ENCODE data around the gene CCDC63.

CCDC63 gene

GRCh38 chr12:110849221-110849620 lies 2.4 kb downstream of the CCDC63 start:
- Histone ChIP-seq H3K4me1 (ENCODE audit: control insufficient read depth in 1 of 2, insufficient read depth in 1 of 2, low read depth in 1 of 2, low read length in 1 of 2) (peaks cover 5 to 7% of the 10 kb centered on the region in 2 experiments), H3K27ac (no peak overlapping the region), H3K36me3 (no peaks in the 10 kb centered on the region), H3K4me3 (ENCODE audit: low read depth in 1 of 2, low read length in 1 of 2) (no peak overlapping the region), H3K9me3 (no peaks in the 10 kb centered on the region), H3K27me3 (peaks cover 73% of the 10 kb centered on the region)
- TF ChIP-seq CTCF (IDR thresholded peaks at IDR 0.05) = no peak

GRCh38 chr12:110849748-110850403 lies 3.1 kb downstream of the CCDC63 start:
- no peaks in the 10 kb centered on the region for H3K36me3 ChIP-seq
- no peak overlapping the region for H3K27ac ChIP-seq
- H3K4me3 ChIP-seq (ENCODE audit: low read depth in 1 of 2, low read length in 1 of 2) = no peak overlapping the region
- no peak for TF ChIP-seq CTCF (IDR thresholded peaks at IDR 0.05)
- no peaks in the 10 kb centered on the region for H3K9me3 ChIP-seq
- peaks cover 5 to 7% of the 10 kb centered on the region in 2 experiments for H3K4me1 ChIP-seq (ENCODE audit: control insufficient read depth in 1 of 2, insufficient read depth in 1 of 2, low read depth in 1 of 2, low read length in 1 of 2)
- H3K27me3 ChIP-seq = peaks cover 66% of the 10 kb centered on the region

- Histone ChIP-seq H3K27me3 (peaks cover 57% of the 10 kb centered on the region), H3K36me3 (no peaks in the 10 kb centered on the region), H3K9me3 (no peaks in the 10 kb centered on the region), H3K4me3 (ENCODE audit: low read depth in 1 of 2, low read length in 1 of 2) (no peak overlapping the region), H3K27ac (no peak overlapping the region), H3K4me1 (ENCODE audit: control insufficient read depth in 1 of 2, insufficient read depth in 1 of 2, low read depth in 1 of 2, low read length in 1 of 2) (peaks cover 5 to 7% of the 10 kb centered on the region in 2 experiments)
- no peak for TF ChIP-seq CTCF (IDR thresholded peaks at IDR 0.05)
Measured at GRCh38 chr12:110850762-110851161, 4.0 kb downstream of the CCDC63 start.

GRCh38 chr12:110853836-110854235 lies 7.0 kb downstream of the CCDC63 start:
- Histone ChIP-seq H3K27me3 (peaks cover 26% of the 10 kb centered on the region), H3K9me3 (no peaks in the 10 kb centered on the region), H3K4me3 (ENCODE audit: low read depth in 1 of 2, low read length in 1 of 2) (no peak overlapping the region), H3K4me1 (ENCODE audit: control insufficient read depth in 1 of 2, insufficient read depth in 1 of 2, low read depth in 1 of 2, low read length in 1 of 2) (no peaks in the 10 kb centered on the region), H3K36me3 (no peaks in the 10 kb centered on the region), H3K27ac (no peak overlapping the region)
- TF ChIP-seq CTCF (IDR thresholded peaks at IDR 0.05) = no peak

GRCh38 chr12:110856542-110856941 lies 9.8 kb downstream of the CCDC63 start:
- no peak overlapping the region for H3K27ac ChIP-seq
- no peak for TF ChIP-seq CTCF (IDR thresholded peaks at IDR 0.05)
- H3K4me1 ChIP-seq (ENCODE audit: control insufficient read depth in 1 of 2, insufficient read depth in 1 of 2, low read depth in 1 of 2, low read length in 1 of 2) = no peaks in the 10 kb centered on the region
- peaks cover 9% of the 10 kb centered on the region for H3K27me3 ChIP-seq
- H3K4me3 ChIP-seq (ENCODE audit: low read depth in 1 of 2, low read length in 1 of 2) = no peak overlapping the region
- H3K36me3 ChIP-seq = no peaks in the 10 kb centered on the region
- no peaks in the 10 kb centered on the region for H3K9me3 ChIP-seq

Data from neutrophil (primary cell).